Measurements from ENCODE around the gene ZBTB2. TPM values are rescaled to one million over a fixed set of nuclear protein-coding genes. Genes with fewer than 3 reads are reported as not detected.

Gene ZBTB2
- total and polyA plus RNA-seq, 11 donors = 3.2 to 8.2 (median 5.0) TPM

GRCh38 chr6:151390851-151391470 is 398 bp downstream of the ZBTB2 start:
- Histone ChIP-seq H3K4me1 (peaks cover 12 to 60% (median 47%) of the 10 kb centered on the region in 12 donors), H3K36me3 (peaks cover 0 to 4% (median 0%) of the 10 kb centered on the region in 9 donors), H3K4me3 (peak overlapping the region; percentile 71 to 100 (median 94)), H3K9me3 (no peaks in the 10 kb centered on the region), H3K27me3 (no peaks in the 10 kb centered on the region), H3K27ac (peak overlapping the region; percentile 96 to 100 (median 99))
- DNase-seq (peak; percentile 83 to 92 (median 88)), ATAC-seq (peak in 3 of 4 donors; percentile 8 to 51 (median 39))
- WGBS, 4 donors = 0 to 1% (median 0%) methylated on average over 2 to 78 of the region's 78 CpGs
- intact Hi-C loops (cut with DNase I) = loop anchor here in 9 of 10 donors (1.0 to 10.0 kb wide), 8 partner anchors 46 to 1591 kb away; partner anchors contain the start of genes RMND1 (in 6 of the 9) and FBXO5 (in 1 of the 9)
- no peak for TF ChIP-seq CTCF (IDR thresholded peaks at IDR 0.05)
- peak in 1 of 2 donors; percentile 17 for TF ChIP-seq POLR2A (IDR thresholded peaks at IDR 0.05)

- Histone ChIP-seq H3K27ac (peak overlapping the region; percentile 96 to 100 (median 99)), H3K4me1 (peaks cover 12 to 57% (median 41%) of the 10 kb centered on the region in 12 donors), H3K27me3 (no peaks in the 10 kb centered on the region), H3K9me3 (no peaks in the 10 kb centered on the region), H3K4me3 (peak overlapping the region; percentile 71 to 100 (median 94)), H3K36me3 (peaks cover 0 to 4% (median 0%) of the 10 kb centered on the region in 9 donors)
- intact Hi-C loops (cut with DNase I) = loop anchor here in 9 of 10 donors (1.0 to 10.0 kb wide), 8 partner anchors 47 to 1592 kb away; partner anchors contain the start of genes RMND1 (in 6 of the 9) and FBXO5 (in 1 of the 9)
- TF ChIP-seq CTCF (IDR thresholded peaks at IDR 0.05) (peak in 1 of 12 donors; percentile 20), POLR2A (IDR thresholded peaks at IDR 0.05) (peak in 1 of 2 donors; percentile 13)
- DNase-seq = peak; percentile 97 to 99 (median 98)
- WGBS, 4 donors = 0 to 1% (median 1%) methylated on average over 6 to 79 of the region's 79 CpGs
- ATAC-seq = peak; percentile 89 to 94 (median 91)
These were observed 996 bp downstream of the ZBTB2 start for GRCh38 chr6:151390276-151390850.

- DNase-seq (peak; percentile 71 to 81 (median 80)), ATAC-seq (peak in 3 of 4 donors; percentile 8 to 52 (median 27))
- 0% methylated on average over 19 to 54 of the region's 54 CpGs for WGBS, 4 donors
- intact Hi-C loops (cut with DNase I) = loop anchor here in 9 of 10 donors (1.0 to 10.0 kb wide), 8 partner anchors 48 to 1593 kb away; partner anchors contain the start of genes RMND1 (in 6 of the 9) and FBXO5 (in 1 of the 9)
- peak in 1 of 12 donors; percentile 5 for TF ChIP-seq CTCF (IDR thresholded peaks at IDR 0.05)
- peak in 1 of 2 donors; percentile 78 for TF ChIP-seq POLR2A (IDR thresholded peaks at IDR 0.05)
- Histone ChIP-seq H3K9me3 (no peaks in the 10 kb centered on the region), H3K27me3 (no peaks in the 10 kb centered on the region), H3K27ac (peak overlapping the region; percentile 96 to 100 (median 99)), H3K4me1 (peaks cover 12 to 57% (median 41%) of the 10 kb centered on the region in 12 donors), H3K4me3 (peak overlapping the region; percentile 53 to 100 (median 94)), H3K36me3 (peaks cover 0 to 4% (median 0%) of the 10 kb centered on the region in 9 donors)
These were observed 1.6 kb downstream of the ZBTB2 start for GRCh38 chr6:151389618-151390275.

All from heart left ventricle (tissue), 16 donors.